IPS DF 4.7 (cell line): ENCODE results near the gene FCRL6.

Source experiments
- DNase-seq: peaks from one replicate; pipeline ENCODE4 v3.0.0-alpha.2; 2013; ENCODE audit warnings: low spot score; ENCODE audit errors: extremely low read depth

Gene FCRL6

GRCh38 chr1:159799446-159799985 is 2.6 kb upstream of the FCRL6 start:
- DNase-seq = no peak

- no peak for DNase-seq
Observed at GRCh38 chr1:159800177-159800930, 1.8 kb upstream of the FCRL6 start.

GRCh38 chr1:159803956-159804689 is 2.0 kb downstream of the FCRL6 start:
- DNase-seq = no peak

GRCh38 chr1:159804924-159805323 is 2.8 kb downstream of the FCRL6 start:
- DNase-seq = no peak

GRCh38 chr1:159815926-159816325 is 13.8 kb downstream of the FCRL6 start:
- DNase-seq = no peak

GRCh38 chr1:159817276-159818041 is 15.3 kb downstream of the FCRL6 start:
- DNase-seq = no peak

- no peak for DNase-seq
Observed at GRCh38 chr1:159821171-159821867, 19.2 kb downstream of the FCRL6 start.

GRCh38 chr1:159823406-159823805 is 21.2 kb downstream of the FCRL6 start:
- no peak for DNase-seq

- no peak for DNase-seq
Observed at GRCh38 chr1:159825564-159825963, 23.4 kb downstream of the FCRL6 start.

- no peak for DNase-seq
Observed at GRCh38 chr1:159826441-159827101, 24.4 kb downstream of the FCRL6 start, which contains the start of gene SLAMF8. Gene SLAMF8, plus strand, starts transcription at chr1:159826873. Its CDS starts 26 bp downstream, at chr1:159826899.

GRCh38 chr1:159827102-159827490 is 24.9 kb downstream of the FCRL6 start:
- no peak for DNase-seq

- no peak for DNase-seq
Observed at GRCh38 chr1:159827549-159827948, 25.4 kb downstream of the FCRL6 start.

GRCh38 chr1:159828176-159828575 is 26.0 kb downstream of the FCRL6 start:
- no peak for DNase-seq

- no peak for DNase-seq
Observed at GRCh38 chr1:159828581-159829272, 26.6 kb downstream of the FCRL6 start.

GRCh38 chr1:159829273-159829634 is 27.1 kb downstream of the FCRL6 start:
- DNase-seq = no peak

- no peak for DNase-seq
Observed at GRCh38 chr1:159829822-159830465, 27.8 kb downstream of the FCRL6 start.

GRCh38 chr1:159830722-159831121 is 28.6 kb downstream of the FCRL6 start:
- no peak for DNase-seq

- DNase-seq = no peak
Observed at GRCh38 chr1:159831412-159832141, 29.4 kb downstream of the FCRL6 start.

GRCh38 chr1:159832309-159832708 is 30.1 kb downstream of the FCRL6 start:
- DNase-seq = no peak
